HEK293 (cell line): ENCODE measurements around the gene TIMM10.

Source experiments
- CTCF ChIP-seq: fragments of 450-650 bp; formaldehyde crosslinking; IDR thresholded peaks from 2 replicates; pipeline ENCODE4 v1.5.1; 2016; ENCODE audit warnings: missing biosample characterization, missing genetic modification characterization
- REST ChIP-seq: fragments of 450-650 bp; formaldehyde crosslinking; IDR thresholded peaks from 2 replicates; pipeline ENCODE4 v1.5.1; 2016; ENCODE audit warnings: missing biosample characterization, missing genetic modification characterization
- ZNF677 ChIP-seq: fragments of 450-650 bp; IDR thresholded peaks from 2 replicates; pipeline ENCODE4 v1.5.0; 2018; ENCODE audit warnings: missing biosample characterization, mild to moderate bottlenecking, missing genetic modification characterization, moderate library complexity
- ZNF843 ChIP-seq: fragments of 450-650 bp; formaldehyde crosslinking; IDR thresholded peaks from 2 replicates; pipeline ENCODE4 v1.5.1; 2016; ENCODE audit warnings: missing biosample characterization, missing genetic modification characterization

GRCh38 chr11:57549983-57550382 lies 19.4 kb upstream of the TIMM10 start:
- no peak for TF ChIP-seq ZNF677
- no peak for TF ChIP-seq ZNF843 (tag by site-specific recombination)
- no peak for TF ChIP-seq CTCF (tag by site-specific recombination)
- no peak for TF ChIP-seq REST (tag by site-specific recombination)
